ENCODE results near the gene SNX30.

The SNX30 gene

GRCh38 chr9:112858625-112859147 is 108.1 kb downstream of the SNX30 start:
- DNase-seq (ENCODE audit: low read depth) = no peak

DNA sequence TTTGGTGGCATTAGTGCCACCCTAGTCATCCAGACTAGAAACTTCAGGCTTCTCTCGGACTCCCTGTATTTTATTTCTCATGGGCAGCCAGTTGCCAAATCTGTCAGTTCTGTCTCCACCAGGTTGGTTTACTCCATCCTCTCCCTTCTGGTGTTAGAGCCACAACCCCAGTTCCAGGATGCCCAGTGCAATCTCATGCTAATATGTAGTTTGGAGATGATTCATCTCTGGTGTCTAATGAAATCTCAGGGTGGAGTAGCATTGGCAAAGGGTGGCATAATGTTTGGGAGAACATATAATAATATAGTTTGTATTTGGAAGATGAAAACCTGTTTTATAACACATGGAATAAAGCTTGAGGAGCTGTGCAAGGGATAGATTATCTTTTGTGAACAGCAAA is 109.9 kb downstream of the SNX30 start:
- no peak for DNase-seq (ENCODE audit: low read depth)

DNA sequence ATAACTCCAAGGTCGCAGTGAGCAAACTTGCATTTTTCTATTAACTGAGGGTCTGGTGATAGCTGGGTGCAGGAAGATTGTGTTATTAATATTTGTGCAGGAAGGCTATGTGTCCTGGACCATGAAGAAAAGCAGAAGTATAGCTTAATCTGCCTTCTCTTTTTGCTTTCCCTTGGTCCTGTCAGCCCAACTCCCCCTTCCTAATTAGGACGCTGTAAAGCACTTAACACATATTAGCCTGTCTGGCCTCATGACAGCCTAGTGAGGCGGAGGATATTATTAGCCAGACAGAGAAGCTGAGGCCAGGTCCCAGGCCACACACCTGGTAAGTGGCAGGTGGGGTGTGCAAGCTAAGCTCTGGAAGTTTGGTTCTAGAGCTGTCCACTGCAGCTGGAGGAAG is 110.6 kb downstream of the SNX30 start:
- DNase-seq (ENCODE audit: low read depth) = no peak

GRCh38 chr9:112861638-112862555 is 111.3 kb downstream of the SNX30 start:
- DNase-seq (ENCODE audit: low read depth) = no peak

DNA sequence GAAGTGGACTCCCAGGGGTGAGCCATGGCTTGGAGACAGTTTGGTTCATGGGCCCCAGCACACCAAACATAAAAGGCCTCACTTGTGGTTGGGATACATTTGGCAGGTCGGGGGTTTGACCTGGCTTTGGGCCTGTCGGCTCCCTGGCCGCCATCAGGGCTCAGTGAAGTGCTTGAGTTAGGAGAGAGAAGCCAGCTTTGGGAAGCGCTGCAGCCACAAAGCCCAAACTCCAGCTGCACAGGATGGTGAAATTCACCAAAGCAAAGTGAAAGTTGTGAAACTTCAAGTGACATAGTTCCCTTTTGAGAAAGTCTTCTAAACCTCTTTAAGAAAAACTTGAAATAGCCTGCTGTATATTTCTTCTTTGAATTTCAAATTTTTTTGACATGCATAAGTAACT is 112.7 kb downstream of the SNX30 start:
- no peak for DNase-seq (ENCODE audit: low read depth)

DNA sequence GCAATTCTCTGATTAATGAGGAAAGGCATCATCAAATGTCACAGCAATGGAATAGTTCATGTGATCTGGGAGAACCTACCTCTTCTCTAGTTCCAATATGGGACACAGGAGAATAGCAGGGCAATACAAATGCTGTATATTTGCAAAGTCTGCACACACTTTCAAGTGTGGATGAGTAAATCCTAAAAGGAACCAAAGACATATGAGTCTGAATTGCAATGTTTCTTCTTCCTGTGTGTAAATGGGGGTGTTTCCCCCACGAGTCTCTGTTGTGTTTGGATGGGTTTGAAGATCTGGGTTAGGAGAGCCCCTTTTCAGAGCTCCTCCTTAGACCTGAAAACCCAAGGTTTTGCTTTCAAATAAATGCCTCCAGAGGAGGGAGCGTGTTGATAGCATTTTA is 113.2 kb downstream of the SNX30 start:
- no peak for DNase-seq (ENCODE audit: low read depth)

DNA sequence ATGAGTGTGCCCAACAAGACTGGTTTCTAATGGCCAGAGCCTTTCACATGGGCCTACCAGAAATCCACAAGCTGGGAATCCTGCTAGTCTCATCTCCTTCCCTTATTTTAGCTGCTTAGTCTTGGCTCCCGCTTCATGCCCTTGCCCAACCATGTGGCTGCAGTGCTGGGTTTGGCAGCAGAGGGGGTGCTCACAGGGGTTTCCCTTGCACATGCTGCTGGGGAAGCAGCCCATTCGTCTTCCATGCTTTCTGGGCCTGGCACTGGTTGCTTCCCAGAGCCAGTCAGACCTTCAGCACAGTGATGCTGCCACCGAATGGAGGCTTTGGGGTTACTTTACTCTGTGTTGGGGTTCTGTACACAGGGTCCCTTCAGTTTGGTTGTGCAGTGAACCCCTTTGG is 113.8 kb downstream of the SNX30 start:
- DNase-seq (ENCODE audit: low read depth) = no peak

DNA sequence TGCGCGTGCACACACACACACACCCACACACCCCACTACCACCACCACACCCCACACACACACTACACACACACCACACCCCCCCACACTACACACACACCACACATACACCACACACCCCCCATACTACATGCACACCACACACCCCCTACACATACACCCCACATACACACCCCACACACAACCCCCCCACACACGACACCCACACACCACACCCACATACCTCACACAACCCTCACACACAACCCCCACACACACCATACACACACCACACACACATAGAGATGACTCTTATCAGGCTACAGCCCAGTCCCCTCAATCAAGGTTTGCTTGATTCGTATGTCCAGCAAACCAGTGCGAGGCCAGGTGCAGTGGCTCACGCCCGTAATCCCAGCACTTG is 114.4 kb downstream of the SNX30 start:
- no peak for DNase-seq (ENCODE audit: low read depth)

GRCh38 chr9:112866662-112867274 is 116.2 kb downstream of the SNX30 start:
- no peak for DNase-seq (ENCODE audit: low read depth)

- DNase-seq (ENCODE audit: low read depth) = peak; percentile 23
Observed at GRCh38 chr9:112867275-112867991, 116.9 kb downstream of the SNX30 start.

DNA sequence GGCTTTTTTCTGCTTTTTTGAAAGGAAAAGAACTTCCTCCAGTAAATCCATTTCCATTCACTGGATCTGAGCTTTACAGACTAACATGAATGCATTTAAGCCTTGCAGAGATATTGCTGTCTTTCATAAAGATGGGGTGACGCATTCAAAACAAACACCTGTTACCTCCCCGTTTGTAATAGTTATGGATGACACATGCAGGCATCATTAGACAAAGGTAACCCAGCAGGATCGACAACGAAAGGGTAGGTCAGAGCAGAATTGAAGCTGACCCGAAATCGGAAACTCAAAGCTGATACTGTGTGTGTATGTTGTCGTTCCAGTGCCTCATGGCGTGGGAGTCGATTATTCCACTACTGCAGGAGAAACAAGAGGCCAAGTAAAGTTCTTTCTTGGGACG is 117.9 kb downstream of the SNX30 start:
- DNase-seq (ENCODE audit: low read depth) = no peak

DNA sequence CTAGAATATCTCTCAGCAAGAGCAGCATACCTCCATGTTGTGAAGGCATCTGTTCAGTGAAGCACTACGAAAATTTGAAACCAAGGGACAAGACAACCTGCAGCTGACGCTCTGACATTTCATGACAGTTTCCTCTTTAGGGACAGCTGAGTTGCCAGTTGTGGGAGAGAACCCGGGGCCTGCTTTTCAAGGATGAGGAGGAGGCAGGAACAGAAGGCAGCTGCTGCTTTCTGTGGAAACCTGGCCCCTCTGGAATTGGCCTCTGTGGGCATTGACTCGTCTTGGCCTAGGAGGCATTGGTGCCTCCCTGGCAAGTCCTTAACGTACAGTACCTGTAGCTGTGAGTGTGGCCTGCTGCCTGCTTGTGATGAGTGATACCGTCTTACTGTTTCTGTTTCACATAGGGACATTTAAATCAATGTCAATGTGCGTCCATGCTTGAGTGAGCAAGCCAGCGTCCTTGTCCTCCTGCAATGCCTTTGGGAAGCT is 118.5 kb downstream of the SNX30 start:
- no peak for DNase-seq (ENCODE audit: low read depth)

DNA sequence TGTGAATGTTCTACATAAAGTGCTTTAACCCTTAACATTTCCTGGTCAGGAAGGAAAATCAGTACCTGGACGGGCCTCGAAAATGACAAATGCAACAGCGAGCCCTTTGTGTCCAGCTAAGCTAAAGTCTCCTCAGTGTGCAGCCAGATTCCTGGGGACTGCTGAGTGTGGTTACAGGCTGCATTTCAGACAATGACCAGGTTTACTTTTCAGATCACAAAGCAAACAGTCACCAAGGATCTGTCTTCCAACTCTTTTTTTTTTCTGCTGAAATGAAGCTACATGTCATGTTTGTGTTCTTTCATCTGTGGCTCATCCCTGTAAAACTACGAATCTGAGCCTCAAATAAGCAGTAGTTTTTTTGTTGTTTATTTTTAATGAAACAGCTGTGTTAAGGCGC is 119.4 kb downstream of the SNX30 start:
- no peak for DNase-seq (ENCODE audit: low read depth)

GRCh38 chr9:112870556-112870955 is 120.0 kb downstream of the SNX30 start:
- DNase-seq (ENCODE audit: low read depth) = no peak

- no peak for DNase-seq (ENCODE audit: low read depth)
Observed at GRCh38 chr9:112872019-112872418, 121.5 kb downstream of the SNX30 start.

DNA sequence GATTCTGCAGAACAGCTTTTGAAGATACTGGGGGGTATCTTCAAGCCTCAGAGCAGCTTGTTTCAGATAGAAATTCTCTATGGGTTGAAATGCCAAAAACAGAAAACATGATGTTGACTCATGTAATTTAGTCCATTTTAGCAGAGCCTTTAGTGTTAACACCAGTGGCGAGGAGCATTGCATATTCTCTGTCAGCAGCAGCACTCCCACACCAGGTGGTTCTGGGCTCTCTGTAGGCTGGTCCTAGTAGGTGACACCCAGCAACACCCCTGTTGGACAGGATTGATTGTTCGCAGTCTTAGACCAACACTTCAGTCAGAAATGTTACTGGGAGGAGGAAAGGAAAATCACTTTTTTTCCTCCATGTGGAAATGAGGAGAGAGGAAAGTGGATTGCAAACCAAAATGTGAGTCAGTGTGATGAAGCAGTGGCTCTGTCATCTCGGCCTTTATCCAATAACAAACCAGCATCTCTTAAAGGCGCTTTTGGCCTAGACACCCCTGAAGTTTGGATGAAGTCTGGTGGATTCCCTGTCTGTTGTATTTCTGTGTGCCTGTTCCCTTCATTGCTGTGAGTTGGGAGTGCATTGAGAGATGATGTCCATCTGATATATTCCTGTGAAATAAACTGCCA is 123.3 kb downstream of the SNX30 start:
- DNase-seq (ENCODE audit: low read depth) = no peak

DNA sequence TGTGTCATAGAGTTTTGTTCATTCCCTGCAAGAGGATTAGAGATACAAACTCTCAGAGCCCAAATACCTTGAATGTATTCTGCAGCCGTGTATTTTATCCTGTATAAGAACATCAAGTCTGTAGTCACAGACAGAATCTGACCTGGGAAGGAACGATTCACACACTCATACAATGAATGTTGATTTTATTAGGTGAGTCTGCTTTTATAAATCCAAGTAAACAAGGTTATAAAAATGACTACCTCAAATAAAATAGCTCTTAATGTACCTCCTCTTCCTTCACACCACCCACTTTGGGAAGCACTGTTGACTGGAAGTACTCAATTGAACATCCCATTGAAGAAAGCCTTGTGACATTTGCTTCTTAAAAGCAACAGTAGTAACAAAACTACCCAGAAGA is 128.2 kb downstream of the SNX30 start:
- no peak for DNase-seq (ENCODE audit: low read depth)

DNA sequence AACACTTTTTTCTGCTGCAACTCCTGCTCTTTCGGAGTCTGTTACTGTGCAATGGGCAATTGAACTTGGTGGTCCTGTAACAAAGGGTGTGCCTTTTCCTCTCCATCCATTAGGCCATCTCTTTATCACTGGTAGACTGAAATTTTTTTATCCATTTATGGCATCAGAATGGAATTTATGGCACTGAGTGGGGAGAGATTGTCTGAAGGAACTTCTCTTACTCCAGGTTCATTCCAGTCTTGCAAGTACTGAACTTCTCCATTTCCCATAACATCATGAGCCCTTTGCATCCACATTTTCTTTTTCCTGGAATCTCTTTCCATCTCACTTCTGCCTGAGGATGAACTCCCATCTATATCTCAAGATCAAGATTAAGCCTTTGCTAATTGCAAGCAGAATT is 130.1 kb downstream of the SNX30 start:
- DNase-seq (ENCODE audit: low read depth) = no peak

DNA sequence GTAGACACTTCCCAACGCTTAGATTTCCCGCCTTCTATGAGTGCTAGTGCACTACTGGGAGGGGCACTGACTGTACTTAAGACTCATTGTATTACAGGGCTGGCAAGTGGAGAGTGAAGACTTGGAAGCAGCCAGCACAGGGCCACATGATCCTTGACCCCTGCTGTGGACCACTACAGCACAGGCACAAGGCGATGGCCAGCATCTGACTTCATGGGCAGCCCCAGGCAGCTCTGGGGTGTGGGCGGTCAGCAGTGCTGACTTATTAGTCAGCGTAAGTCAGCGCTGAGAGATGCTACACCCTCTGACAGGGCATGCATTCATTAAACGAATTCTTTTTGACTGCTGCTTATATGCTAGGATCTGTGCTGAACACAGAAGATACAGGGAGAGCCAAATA is 130.8 kb downstream of the SNX30 start:
- peak; percentile 16 for DNase-seq (ENCODE audit: low read depth)

GRCh38 chr9:112884101-112884500 is 133.5 kb downstream of the SNX30 start:
- no peak for DNase-seq (ENCODE audit: low read depth)

GRCh38 chr9:112884721-112885120 is 134.2 kb downstream of the SNX30 start:
- no peak for DNase-seq (ENCODE audit: low read depth)

DNA sequence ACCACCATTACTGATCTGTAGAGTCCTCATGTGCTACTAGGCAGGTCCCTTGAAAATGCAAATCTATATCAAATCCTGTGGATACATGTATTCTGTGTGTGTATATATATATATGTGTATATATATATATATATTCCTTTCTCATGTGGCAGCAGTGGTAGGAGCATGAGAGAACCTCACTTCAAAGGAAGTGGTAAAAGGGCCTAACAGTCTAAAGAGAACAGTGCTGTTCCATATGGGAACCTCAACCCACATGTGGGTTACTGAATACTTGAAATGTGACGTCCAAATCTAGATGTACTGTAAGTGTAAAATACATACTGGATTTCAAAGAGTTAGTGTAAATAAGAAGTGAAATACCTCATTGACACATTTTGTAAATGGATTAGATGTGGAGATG is 134.8 kb downstream of the SNX30 start:
- DNase-seq (ENCODE audit: low read depth) = no peak

All from fibroblast of the conjunctiva (primary cell).